GM12891 (cell line): ENCODE data around the gene ECT2.
A peak's percentile ranks its signal among the peaks of the same experiment; 100 is the strongest.

Source experiments
- POLR2A ChIP-seq: IDR thresholded peaks from 2 replicates; pipeline ENCODE4 v1.6.1; 2011; ENCODE audit warnings: low read depth, low read length, control low read depth
- POLR2AphosphoS5 ChIP-seq: IDR thresholded peaks from 2 replicates; pipeline ENCODE4 v1.6.1; 2011; ENCODE audit warnings: low read depth, low read length, control low read depth
- POU2F2 ChIP-seq: IDR thresholded peaks from 2 replicates; pipeline ENCODE4 v1.6.1; 2011; ENCODE audit warnings: low read depth, mild to moderate bottlenecking, control low read depth, low read length, moderate library complexity
- TAF1 ChIP-seq: IDR thresholded peaks from 2 replicates; pipeline ENCODE4 v1.6.1; 2011; ENCODE audit warnings: low read depth, low read length, control low read depth

- peak; percentile 69 for TF ChIP-seq POLR2A
- peak; percentile 67; the same call in 1 of the 2 replicates for TF ChIP-seq POLR2AphosphoS5
- TF ChIP-seq TAF1, result peak; percentile 71; the same call in 1 of the 2 replicates
- TF ChIP-seq POU2F2, result peak; percentile 63; the same call in 1 of the 2 replicates
Observed at GRCh38 chr3:172750368-172751174, at the start of gene ECT2.
